NCI-H1694 treated with DMSO at 0.1 percent for 48 hours (cell line): ENCODE measurements around the gene FBXO34.

Experiments used
- DNase-seq: peaks from one replicate; lab custom pipeline; 2025; lab: John Stamatoyannopoulos, UW

FBXO34 gene

GRCh38 chr14:55347040-55347439 is 75.8 kb downstream of the FBXO34 start:
- no peak for DNase-seq

GRCh38 chr14:55347748-55348147 is 76.5 kb downstream of the FBXO34 start:
- no peak for DNase-seq

- DNase-seq, result no peak
Measured at GRCh38 chr14:55348766-55349453, 77.7 kb downstream of the FBXO34 start.

- DNase-seq, result no peak
Measured at GRCh38 chr14:55349565-55349964, 78.3 kb downstream of the FBXO34 start.

- DNase-seq, result no peak
Measured at GRCh38 chr14:55350461-55350860, 79.2 kb downstream of the FBXO34 start.

GRCh38 chr14:55351111-55351510 is 79.9 kb downstream of the FBXO34 start:
- no peak for DNase-seq

GRCh38 chr14:55352201-55352600 is 81.0 kb downstream of the FBXO34 start:
- DNase-seq, result no peak

GRCh38 chr14:55353686-55354467 is 82.7 kb downstream of the FBXO34 start:
- DNase-seq, result no peak

- DNase-seq, result peak; percentile 66
Measured at GRCh38 chr14:55354500-55354899, 83.3 kb downstream of the FBXO34 start.

GRCh38 chr14:55355922-55356321 is 84.7 kb downstream of the FBXO34 start:
- no peak for DNase-seq

GRCh38 chr14:55356913-55357312 is 85.7 kb downstream of the FBXO34 start:
- DNase-seq, result no peak

- DNase-seq, result no peak
Measured at GRCh38 chr14:55359307-55359706, 88.1 kb downstream of the FBXO34 start.

GRCh38 chr14:55361190-55361589 is 90.0 kb downstream of the FBXO34 start:
- DNase-seq, result no peak

- no peak for DNase-seq
Measured at GRCh38 chr14:55366271-55366670, 95.0 kb downstream of the FBXO34 start.

GRCh38 chr14:55370883-55371455 is 99.7 kb downstream of the FBXO34 start:
- DNase-seq, result no peak

GRCh38 chr14:55372423-55372822 is 101.2 kb downstream of the FBXO34 start:
- no peak for DNase-seq

- no peak for DNase-seq
Measured at GRCh38 chr14:55372825-55373224, 101.6 kb downstream of the FBXO34 start.

GRCh38 chr14:55373784-55374705 is 102.8 kb downstream of the FBXO34 start:
- DNase-seq, result no peak

GRCh38 chr14:55374771-55375170 is 103.5 kb downstream of the FBXO34 start:
- DNase-seq, result no peak

GRCh38 chr14:55377236-55377635 is 106.0 kb downstream of the FBXO34 start:
- DNase-seq, result no peak

GRCh38 chr14:55381040-55381439 is 109.8 kb downstream of the FBXO34 start:
- no peak for DNase-seq

- no peak for DNase-seq
Measured at GRCh38 chr14:55381561-55381960, 110.3 kb downstream of the FBXO34 start.
